ENCODE results near the gene CDH24.
A peak's percentile ranks its signal among the peaks of the same experiment; 100 is the strongest.

Gene CDH24

GRCh38 chr14:23056145-23056955 lies 970 bp downstream of the CDH24 start:
- DNase-seq (ENCODE audit: low read depth): peak; percentile 83
- TF ChIP-seq MYC (IDR thresholded peaks at IDR 0.05; ENCODE audit: low read depth, low read length) (no peak), CTCF (IDR thresholded peaks at IDR 0.05; ENCODE audit: low read depth, low read length) (peak; percentile 86)
- H3K4me3 ChIP-seq (ENCODE audit: low read depth, low read length): peak overlapping the region; percentile 57

- no peak for TF ChIP-seq CTCF (IDR thresholded peaks at IDR 0.05; ENCODE audit: low read depth, low read length)
- TF ChIP-seq MYC (IDR thresholded peaks at IDR 0.05; ENCODE audit: low read depth, low read length): no peak
- no peak for TF ChIP-seq POLR2A (IDR thresholded peaks at IDR 0.05; ENCODE audit: extremely low read depth, insufficient read length)
- TF ChIP-seq MAX (IDR thresholded peaks at IDR 0.05; ENCODE audit: low read depth, low read length): no peak
- DNase-seq (ENCODE audit: low read depth): no peak
- H3K4me3 ChIP-seq (ENCODE audit: low read depth, low read length): no peak overlapping the region
Measured at GRCh38 chr14:23055621-23056144, 1.6 kb downstream of the CDH24 start.

- no peak overlapping the region for H3K4me3 ChIP-seq (ENCODE audit: low read depth, low read length)
- DNase-seq (ENCODE audit: low read depth): no peak
- TF ChIP-seq MAX (IDR thresholded peaks at IDR 0.05; ENCODE audit: low read depth, low read length) (no peak), MYC (IDR thresholded peaks at IDR 0.05; ENCODE audit: low read depth, low read length) (no peak), POLR2A (IDR thresholded peaks at IDR 0.05; ENCODE audit: extremely low read depth, insufficient read length) (no peak), CTCF (IDR thresholded peaks at IDR 0.05; ENCODE audit: low read depth, low read length) (no peak)
Measured at GRCh38 chr14:23055147-23055550, 2.2 kb downstream of the CDH24 start.

- no peak overlapping the region for H3K4me3 ChIP-seq (ENCODE audit: low read depth, low read length)
- peak; percentile 41 for DNase-seq (ENCODE audit: low read depth)
- TF ChIP-seq CTCF (IDR thresholded peaks at IDR 0.05; ENCODE audit: low read depth, low read length) (no peak), MYC (IDR thresholded peaks at IDR 0.05; ENCODE audit: low read depth, low read length) (no peak), MAX (IDR thresholded peaks at IDR 0.05; ENCODE audit: low read depth, low read length) (no peak), POLR2A (IDR thresholded peaks at IDR 0.05; ENCODE audit: extremely low read depth, insufficient read length) (no peak)
Measured at GRCh38 chr14:23054000-23054811, 3.1 kb downstream of the CDH24 start.

GRCh38 chr14:23053426-23053825 lies 3.9 kb downstream of the CDH24 start:
- no peak for TF ChIP-seq MAX (IDR thresholded peaks at IDR 0.05; ENCODE audit: low read depth, low read length)
- no peak for TF ChIP-seq MYC (IDR thresholded peaks at IDR 0.05; ENCODE audit: low read depth, low read length)
- no peak for TF ChIP-seq CTCF (IDR thresholded peaks at IDR 0.05; ENCODE audit: low read depth, low read length)
- TF ChIP-seq POLR2A (IDR thresholded peaks at IDR 0.05; ENCODE audit: extremely low read depth, insufficient read length): no peak
- no peak for DNase-seq (ENCODE audit: low read depth)
- H3K4me3 ChIP-seq (ENCODE audit: low read depth, low read length): no peak overlapping the region
